Erythroblast (primary cell): ENCODE data around the gene TENM3.

Experiments
- GATA1 ChIP-seq: IDR thresholded peaks from 2 replicates; pipeline ENCODE4 v1.6.1; 2011; ENCODE audit warnings: low read depth, mild to moderate bottlenecking, control low read depth, low read length, moderate library complexity
- POLR2A ChIP-seq: IDR thresholded peaks from 2 replicates; pipeline ENCODE4 v1.6.1; 2011; ENCODE audit warnings: mild to moderate bottlenecking, low read length

GRCh38 chr4:182697094-182697493 lies 453.9 kb downstream of the TENM3 start:
- no peak for TF ChIP-seq POLR2A
- TF ChIP-seq GATA1 = no peak
